ENCODE measurements around the gene SYNDIG1.

SYNDIG1 gene

GRCh38 chr20:24582373-24583168 lies 113.1 kb downstream of the SYNDIG1 start:
- no peak for DNase-seq (ENCODE audit: extremely low read depth in 1 of 2, low read depth in 1 of 2)

GRCh38 chr20:24583169-24583792 lies 113.9 kb downstream of the SYNDIG1 start:
- DNase-seq (ENCODE audit: extremely low read depth in 1 of 2, low read depth in 1 of 2): no peak

GRCh38 chr20:24584078-24584477 lies 114.6 kb downstream of the SYNDIG1 start:
- DNase-seq (ENCODE audit: extremely low read depth in 1 of 2, low read depth in 1 of 2): no peak

- DNase-seq (ENCODE audit: extremely low read depth in 1 of 2, low read depth in 1 of 2): no peak
Observed at GRCh38 chr20:24584538-24585356, 115.3 kb downstream of the SYNDIG1 start.

DNA sequence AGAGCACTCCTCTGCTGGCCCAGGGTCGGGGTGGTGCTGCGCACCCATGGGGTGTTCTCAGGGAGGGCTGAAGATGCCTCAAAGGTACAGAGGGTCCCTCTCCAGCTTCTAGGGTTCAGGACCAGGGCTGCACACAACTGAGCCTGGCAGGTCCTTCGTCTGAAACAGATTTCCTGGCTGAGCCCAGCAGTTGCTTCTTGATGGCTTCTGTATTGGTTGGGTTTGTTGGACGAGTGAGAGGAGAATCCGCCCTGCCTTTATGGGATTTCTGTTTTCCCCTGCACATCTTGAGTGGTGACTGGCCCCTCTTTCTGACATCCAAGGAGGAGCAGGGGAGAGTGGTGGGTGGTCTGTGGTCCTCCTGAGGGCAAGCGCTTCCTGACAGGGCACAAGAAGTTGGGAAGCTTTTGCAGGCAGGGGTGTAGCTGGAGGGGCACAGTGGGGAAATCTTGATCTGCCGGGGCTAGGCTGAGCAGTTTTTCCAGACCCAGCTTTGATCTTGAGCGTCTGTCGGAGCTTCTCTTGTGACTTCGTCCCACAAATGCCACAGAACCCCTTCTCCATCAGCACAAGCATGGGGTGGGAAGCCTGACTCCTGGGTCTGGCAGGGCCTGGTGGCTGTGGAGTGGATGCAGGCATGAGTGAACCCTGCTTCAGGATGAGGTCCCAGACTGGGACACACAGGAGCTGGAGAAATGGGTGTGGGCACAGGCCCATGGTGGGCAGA lies 116.5 kb downstream of the SYNDIG1 start:
- DNase-seq (ENCODE audit: extremely low read depth in 1 of 2, low read depth in 1 of 2): no peak

GRCh38 chr20:24586523-24586840 lies 117.1 kb downstream of the SYNDIG1 start:
- no peak for DNase-seq (ENCODE audit: extremely low read depth in 1 of 2, low read depth in 1 of 2)

DNA sequence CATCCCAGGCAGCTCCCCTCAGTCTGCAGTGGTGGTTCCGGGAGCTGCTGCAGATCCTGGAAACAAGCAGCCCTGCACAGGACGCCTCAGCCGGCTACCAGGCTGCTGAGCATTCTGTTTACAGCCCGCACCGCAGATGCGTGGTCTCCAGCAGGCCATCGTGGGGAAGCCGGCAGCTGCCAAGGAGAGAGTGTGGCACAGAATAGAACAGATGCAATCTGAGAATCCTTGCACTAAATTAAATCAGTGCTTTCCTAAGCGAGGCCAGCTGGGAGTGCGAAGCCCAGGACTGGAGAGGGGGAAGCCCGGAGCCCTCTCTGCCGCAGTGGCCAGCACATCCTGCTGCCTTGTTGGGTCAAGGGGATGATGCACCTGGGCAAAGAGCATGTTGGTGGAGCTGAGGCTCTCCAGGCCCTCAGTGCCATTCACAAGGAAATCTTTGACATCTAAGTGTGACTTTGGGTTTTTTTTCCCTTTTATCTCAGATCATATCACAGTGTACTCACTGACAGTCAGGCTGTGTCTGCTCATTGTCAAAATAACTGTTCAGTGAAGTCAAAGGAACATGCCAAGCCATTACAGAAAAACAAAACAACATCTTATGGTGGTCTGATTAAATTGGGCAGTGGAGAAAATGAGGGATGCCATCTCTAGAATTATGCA lies 118.1 kb downstream of the SYNDIG1 start:
- DNase-seq (ENCODE audit: extremely low read depth in 1 of 2, low read depth in 1 of 2): no peak

GRCh38 chr20:24588047-24588635 lies 118.7 kb downstream of the SYNDIG1 start:
- no peak for DNase-seq (ENCODE audit: extremely low read depth in 1 of 2, low read depth in 1 of 2)

DNA sequence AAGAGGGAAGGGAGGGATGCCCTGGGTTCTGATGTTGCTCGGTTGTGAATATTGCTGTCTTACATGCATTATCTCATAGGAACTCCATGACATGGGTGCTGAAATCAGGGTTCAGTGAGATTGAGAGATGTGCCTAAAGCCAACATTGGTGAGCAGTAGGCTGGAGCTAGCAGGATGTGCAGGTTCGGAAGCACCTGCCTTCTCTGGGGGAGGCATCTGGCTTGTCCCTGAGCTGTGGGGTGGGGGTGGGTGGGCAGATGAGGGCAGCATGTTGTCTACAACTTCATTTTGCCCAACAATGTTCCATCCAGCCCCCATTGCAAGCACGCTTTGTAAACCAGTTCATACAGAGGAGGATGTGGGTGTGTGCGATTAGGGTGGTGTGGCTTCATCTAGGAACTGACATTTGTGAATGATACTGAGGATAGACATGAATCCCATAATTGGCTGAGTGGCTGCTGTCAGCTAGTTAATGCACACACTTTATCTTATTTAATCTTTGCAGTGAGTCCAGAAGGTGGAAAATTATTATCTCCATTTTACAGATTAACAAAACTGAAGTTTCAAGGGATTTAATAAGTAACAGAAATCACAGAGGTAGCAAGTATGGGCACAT lies 119.4 kb downstream of the SYNDIG1 start:
- no peak for DNase-seq (ENCODE audit: extremely low read depth in 1 of 2, low read depth in 1 of 2)

- DNase-seq (ENCODE audit: extremely low read depth in 1 of 2, low read depth in 1 of 2): no peak
Observed at GRCh38 chr20:24589381-24589780, 120.0 kb downstream of the SYNDIG1 start.

DNA sequence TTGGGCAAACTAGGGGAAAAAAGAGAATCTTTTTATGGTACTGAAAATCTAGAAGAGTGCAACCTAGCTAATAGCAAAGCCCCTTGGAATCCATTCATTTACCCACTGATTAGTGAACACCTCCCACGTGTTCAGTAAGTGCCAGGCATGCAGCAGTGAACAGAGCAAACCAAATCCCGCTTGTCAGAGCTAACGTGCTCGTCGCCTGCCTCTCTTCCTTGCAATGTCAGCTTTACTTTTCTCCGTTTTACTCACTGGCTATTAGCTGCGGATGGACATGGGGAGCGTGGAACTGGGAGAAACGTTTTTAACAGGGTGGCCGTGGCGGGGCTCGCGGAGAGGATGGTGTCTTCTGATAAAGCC lies 120.4 kb downstream of the SYNDIG1 start:
- DNase-seq (ENCODE audit: extremely low read depth in 1 of 2, low read depth in 1 of 2): no peak

DNA sequence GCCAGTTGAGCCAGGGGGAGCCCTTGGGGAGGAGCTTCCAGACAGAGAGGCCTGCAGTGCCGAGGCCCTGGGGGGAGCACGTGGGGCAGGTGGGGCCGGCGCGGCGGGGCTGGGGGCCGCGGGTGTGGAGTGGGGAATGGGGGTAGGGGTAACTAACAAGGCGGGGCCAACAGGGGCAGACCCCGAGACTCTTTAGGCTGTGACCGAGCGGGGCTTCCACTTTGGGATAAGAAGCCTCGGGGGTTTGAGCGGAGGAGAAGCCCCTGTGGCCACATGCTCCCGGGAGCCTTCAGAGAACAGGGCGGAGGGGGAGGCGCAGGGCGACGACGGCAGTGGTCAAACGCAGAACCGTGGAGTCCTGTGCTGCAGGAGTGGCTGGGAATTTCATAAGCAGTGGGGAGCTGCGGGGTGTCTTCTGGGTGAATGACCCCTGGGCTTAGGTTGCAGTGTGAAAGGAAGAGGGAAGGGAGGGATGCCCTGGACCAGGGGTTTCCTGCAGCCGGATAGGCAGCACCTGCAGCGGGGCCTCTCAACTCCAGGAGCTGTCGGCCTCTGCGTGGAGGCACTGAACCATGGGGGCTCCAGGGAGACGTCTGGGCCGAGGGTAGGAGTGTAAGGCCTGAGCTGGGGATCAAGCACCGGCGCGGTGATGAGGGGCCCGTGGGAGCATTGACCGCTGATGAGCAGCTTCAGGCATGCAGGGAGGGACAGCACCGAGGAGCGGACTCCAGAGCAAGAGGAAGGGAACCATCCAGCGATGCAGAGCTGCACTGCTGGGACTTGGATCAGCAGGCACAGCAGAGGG lies 121.0 kb downstream of the SYNDIG1 start:
- DNase-seq (ENCODE audit: extremely low read depth in 1 of 2, low read depth in 1 of 2): no peak

- no peak for DNase-seq (ENCODE audit: extremely low read depth in 1 of 2, low read depth in 1 of 2)
Observed at GRCh38 chr20:24597051-24597450, 127.6 kb downstream of the SYNDIG1 start.

DNA sequence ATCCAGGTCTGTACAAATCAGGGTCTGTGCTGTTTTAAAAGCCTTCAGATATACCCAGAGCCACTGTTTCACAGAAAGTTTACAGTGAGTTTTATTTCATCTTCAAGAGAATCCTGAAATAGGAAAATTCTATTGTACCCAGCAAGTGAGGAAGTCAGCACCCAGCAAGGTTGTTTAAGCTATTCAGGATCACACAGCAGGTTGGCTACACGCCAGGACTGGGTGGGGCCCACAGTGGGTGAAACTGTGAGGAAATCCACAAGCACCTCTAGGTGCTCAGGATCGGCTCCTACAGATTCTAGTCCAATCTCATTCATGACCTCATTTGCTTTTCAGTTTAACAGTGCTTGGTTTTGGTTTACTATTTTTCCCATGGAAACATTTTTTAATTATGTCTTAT lies 128.9 kb downstream of the SYNDIG1 start:
- DNase-seq (ENCODE audit: extremely low read depth in 1 of 2, low read depth in 1 of 2): no peak

- no peak for DNase-seq (ENCODE audit: extremely low read depth in 1 of 2, low read depth in 1 of 2)
Observed at GRCh38 chr20:24598996-24599395, 129.6 kb downstream of the SYNDIG1 start.

GRCh38 chr20:24600012-24600411 lies 130.6 kb downstream of the SYNDIG1 start:
- no peak for DNase-seq (ENCODE audit: extremely low read depth in 1 of 2, low read depth in 1 of 2)

DNA sequence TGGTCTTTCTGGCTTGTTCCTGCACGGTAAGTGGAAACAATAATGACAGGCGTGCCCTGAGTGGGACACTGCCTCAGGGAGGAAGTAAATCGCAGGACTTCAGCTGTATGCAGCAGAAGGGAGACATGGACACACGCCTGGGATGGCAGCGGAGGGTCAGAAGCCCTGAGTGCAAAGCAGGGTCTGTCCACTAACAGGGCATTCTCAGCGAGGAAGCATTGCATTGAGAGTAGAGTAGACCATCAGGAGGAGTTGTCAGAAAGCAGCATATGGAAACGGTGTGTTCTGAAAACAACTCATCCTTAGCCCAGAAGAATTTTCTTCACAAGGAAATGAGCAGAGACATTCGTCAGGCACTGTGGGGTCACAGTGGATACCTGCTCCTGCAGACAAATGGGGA lies 134.0 kb downstream of the SYNDIG1 start:
- DNase-seq (ENCODE audit: extremely low read depth in 1 of 2, low read depth in 1 of 2): no peak

- DNase-seq (ENCODE audit: extremely low read depth in 1 of 2, low read depth in 1 of 2): no peak
Observed at GRCh38 chr20:24604966-24605665, 135.7 kb downstream of the SYNDIG1 start.
